ENCODE data around the gene STK16.
"Not testable (repeated sequence)": the region's sequence is repeated elsewhere in the genome, so short reads cannot be mapped to it uniquely, and the experiment has no call there.

Gene STK16

GRCh38 chr2:219245148-219245898 is at the start of gene STK16, which contains the start of gene GLB1L:
TSS of gene STK16 (plus strand) at chr2:219245479. CDS start at chr2:219246000, 521 bp downstream.
TSS of gene GLB1L (minus strand) at chr2:219245444. CDS start at chr2:219243573, 1,871 bp downstream.
- DNase-seq: peak; percentile 59 to 85

GRCh38 chr2:219197388-219197787 is 47.9 kb upstream of the STK16 start:
- DNase-seq: no peak

- no peak for DNase-seq
Observed at GRCh38 chr2:219198974-219199373, 46.3 kb upstream of the STK16 start.

GRCh38 chr2:219199470-219200211 is 45.6 kb upstream of the STK16 start:
- DNase-seq: no peak

- DNase-seq: not testable (repeated sequence)
Observed at GRCh38 chr2:219200502-219201326, 44.6 kb upstream of the STK16 start.

GRCh38 chr2:219201331-219201730 is 43.9 kb upstream of the STK16 start:
- DNase-seq: not testable (repeated sequence)

- no peak for DNase-seq
Observed at GRCh38 chr2:219204425-219205164, 40.7 kb upstream of the STK16 start.

- no peak for DNase-seq
Observed at GRCh38 chr2:219205165-219205538, 40.1 kb upstream of the STK16 start.

- DNase-seq: no peak
Observed at GRCh38 chr2:219205981-219206327, 39.3 kb upstream of the STK16 start.

- DNase-seq: peak; percentile 85 to 89
Observed at GRCh38 chr2:219206328-219207133, 38.7 kb upstream of the STK16 start, which contains the start of gene ZFAND2B. TSS of gene ZFAND2B (plus strand) at chr2:219206782. CDS start at chr2:219206988, 206 bp downstream.

GRCh38 chr2:219207134-219207883 is 38.0 kb upstream of the STK16 start:
- DNase-seq: no peak

- no peak for DNase-seq
Observed at GRCh38 chr2:219207884-219208740, 37.2 kb upstream of the STK16 start.

- no peak for DNase-seq
Observed at GRCh38 chr2:219209236-219210195, 35.8 kb upstream of the STK16 start.

GRCh38 chr2:219210196-219210885 is 34.9 kb upstream of the STK16 start:
- no peak for DNase-seq

- DNase-seq: no peak
Observed at GRCh38 chr2:219210886-219211362, 34.4 kb upstream of the STK16 start.

- no peak for DNase-seq
Observed at GRCh38 chr2:219213026-219213415, 32.3 kb upstream of the STK16 start.

GRCh38 chr2:219213486-219214071 is 31.7 kb upstream of the STK16 start:
- no peak for DNase-seq

Data from NCI-H524 (cell line).